T-helper 1 cell treated with Interleukin-12 subunit alpha and Interleukin-12 subunit beta and Interleukin-4 antibody, amounts not matched to agents 30 μg/mL and 1 μg/mL, for 36 hours (primary cell): Measurements from ENCODE around the gene ATRIP.

Experiments used
- H3K27ac Mint-ChIP-seq: one replicate; pipeline ENCODE4 v1.8.0; 2021; ENCODE audit warnings: mild to moderate bottlenecking, mixed read lengths
- H3K27me3 Mint-ChIP-seq: one replicate; pipeline ENCODE4 v1.8.0; 2021; ENCODE audit warnings: low read depth, mixed read lengths
- H3K36me3 Mint-ChIP-seq: one replicate; pipeline ENCODE4 v1.8.0; 2021; ENCODE audit warnings: low read depth, mixed read lengths
- H3K4me1 Mint-ChIP-seq: one replicate; pipeline ENCODE4 v1.8.0; 2021; ENCODE audit warnings: low read depth, mixed read lengths
- H3K4me3 Mint-ChIP-seq: one replicate; pipeline ENCODE4 v1.8.0; 2021; ENCODE audit warnings: mild to moderate bottlenecking, moderate library complexity, mixed read lengths
- H3K9me3 Mint-ChIP-seq: one replicate; pipeline ENCODE4 v1.8.0; 2021; ENCODE audit warnings: mixed read lengths

The ATRIP gene

GRCh38 chr3:48435223-48435595 is 11.3 kb upstream of the ATRIP start:
- Mint-ChIP-seq H3K4me3 (no peak overlapping the region), H3K4me1 (peaks cover 20% of the 10 kb centered on the region), H3K27me3 (no peaks in the 10 kb centered on the region), H3K27ac (no peak overlapping the region), H3K36me3 (peaks cover 10% of the 10 kb centered on the region), H3K9me3 (no peaks in the 10 kb centered on the region)

DNA sequence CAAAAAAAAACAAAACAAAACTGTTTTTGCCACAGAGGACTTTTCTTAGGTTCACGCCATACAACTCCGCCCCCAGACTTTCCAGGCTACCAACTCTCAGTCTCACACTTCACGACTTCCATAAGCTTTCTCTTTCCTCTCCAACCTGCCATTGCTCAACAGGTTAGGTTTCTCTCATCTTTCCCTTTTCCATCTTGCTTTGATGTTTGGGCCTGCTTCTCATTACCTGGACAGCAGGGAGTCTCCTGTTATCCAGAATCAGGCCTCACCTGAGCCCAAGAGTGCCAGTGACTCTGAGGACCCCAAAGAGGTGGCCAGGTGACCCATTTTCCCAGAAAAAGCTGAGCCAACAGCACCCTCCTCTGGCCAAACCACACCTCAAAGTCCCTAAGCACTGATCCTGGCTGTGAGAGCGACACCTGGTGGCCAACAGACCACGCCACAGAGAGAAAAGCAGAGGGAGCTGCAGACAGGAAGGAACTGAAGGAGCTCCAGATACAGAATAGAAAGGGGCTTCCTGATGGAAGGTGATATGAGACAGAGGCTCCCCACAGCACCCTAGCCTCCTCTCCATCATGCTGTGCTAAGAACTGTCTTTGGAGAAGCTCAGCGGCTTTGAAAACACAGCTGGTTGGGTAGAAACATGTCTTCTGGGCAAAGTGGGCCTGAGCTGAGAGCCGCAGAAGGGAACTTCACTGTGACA is 10.6 kb upstream of the ATRIP start:
- no peak overlapping the region for H3K27ac Mint-ChIP-seq
- peaks cover 19% of the 10 kb centered on the region for H3K4me1 Mint-ChIP-seq
- H3K4me3 Mint-ChIP-seq: no peak overlapping the region
- H3K36me3 Mint-ChIP-seq: peaks cover 12% of the 10 kb centered on the region
- no peaks in the 10 kb centered on the region for H3K27me3 Mint-ChIP-seq
- no peaks in the 10 kb centered on the region for H3K9me3 Mint-ChIP-seq

GRCh38 chr3:48436477-48436787 is 10.1 kb upstream of the ATRIP start:
- no peaks in the 10 kb centered on the region for H3K9me3 Mint-ChIP-seq
- no peaks in the 10 kb centered on the region for H3K27me3 Mint-ChIP-seq
- peaks cover 19% of the 10 kb centered on the region for H3K4me1 Mint-ChIP-seq
- no peak overlapping the region for H3K4me3 Mint-ChIP-seq
- H3K36me3 Mint-ChIP-seq: peaks cover 15% of the 10 kb centered on the region
- no peak overlapping the region for H3K27ac Mint-ChIP-seq

DNA sequence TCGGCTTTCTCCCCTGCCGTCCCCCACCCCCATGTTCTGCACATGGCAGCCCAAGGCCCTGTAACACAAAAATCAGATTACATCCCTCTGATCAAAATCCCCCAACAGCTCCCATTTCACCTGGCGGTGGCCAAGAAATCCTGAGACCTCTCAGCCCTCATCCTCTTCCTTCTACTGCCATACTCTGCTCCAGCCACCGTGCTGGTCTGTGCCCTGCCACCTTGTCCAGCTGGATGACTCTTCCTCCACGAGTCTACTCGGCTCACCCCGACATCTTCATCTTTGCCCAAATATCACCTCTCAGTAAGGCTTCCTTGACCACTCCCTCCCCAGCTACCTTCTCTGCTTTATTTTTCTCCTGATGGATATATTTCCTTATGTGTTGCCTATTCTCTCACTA is 9.7 kb upstream of the ATRIP start:
- peaks cover 21% of the 10 kb centered on the region for H3K4me1 Mint-ChIP-seq
- no peak overlapping the region for H3K27ac Mint-ChIP-seq
- peaks cover 15% of the 10 kb centered on the region for H3K36me3 Mint-ChIP-seq
- no peaks in the 10 kb centered on the region for H3K9me3 Mint-ChIP-seq
- H3K4me3 Mint-ChIP-seq: no peak overlapping the region
- H3K27me3 Mint-ChIP-seq: no peaks in the 10 kb centered on the region

DNA sequence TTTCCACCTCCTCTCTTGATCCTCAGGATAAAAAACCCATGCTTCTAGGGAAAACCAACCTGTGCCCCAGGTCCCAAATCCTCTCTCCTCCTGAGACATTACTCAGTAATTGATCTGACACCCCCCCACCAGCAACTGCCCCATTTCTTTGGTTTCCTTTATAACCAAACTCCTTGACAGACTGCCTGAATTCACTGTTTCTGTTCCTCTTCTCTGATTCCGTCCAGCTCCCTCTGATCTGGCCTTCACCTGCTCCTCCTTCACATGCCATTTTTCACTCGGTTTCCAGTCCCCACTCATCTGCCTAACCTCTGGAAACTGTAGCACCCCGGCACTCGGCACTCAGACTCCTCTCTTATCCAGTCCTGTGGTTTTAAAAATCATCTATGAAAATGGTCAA is 8.7 kb upstream of the ATRIP start:
- H3K9me3 Mint-ChIP-seq: no peaks in the 10 kb centered on the region
- peaks cover 25% of the 10 kb centered on the region for H3K4me1 Mint-ChIP-seq
- H3K27ac Mint-ChIP-seq: no peak overlapping the region
- no peaks in the 10 kb centered on the region for H3K27me3 Mint-ChIP-seq
- peaks cover 21% of the 10 kb centered on the region for H3K36me3 Mint-ChIP-seq
- no peak overlapping the region for H3K4me3 Mint-ChIP-seq

- H3K27me3 Mint-ChIP-seq: no peaks in the 10 kb centered on the region
- peaks cover 20% of the 10 kb centered on the region for H3K4me1 Mint-ChIP-seq
- H3K27ac Mint-ChIP-seq: peak within 1 kb of the TSS; percentile 94
- H3K36me3 Mint-ChIP-seq: peaks cover 28% of the 10 kb centered on the region
- no peaks in the 10 kb centered on the region for H3K9me3 Mint-ChIP-seq
- peak within 1 kb of the TSS; percentile 100 for H3K4me3 Mint-ChIP-seq
Observed at GRCh38 chr3:48439820-48440589, 6.5 kb upstream of the ATRIP start, which contains the start of the genes CCDC51 and TMA7. Gene CCDC51, minus strand, starts transcription at chr3:48440119. Its CDS starts 4,991 bp downstream, at chr3:48435128. Gene TMA7, plus strand, starts transcription at chr3:48440257. Its CDS starts 40 bp downstream, at chr3:48440297.

- peaks cover 22% of the 10 kb centered on the region for H3K4me1 Mint-ChIP-seq
Observed at GRCh38 chr3:48440590-48440958, 6.0 kb upstream of the ATRIP start.

GRCh38 chr3:48441940-48442339 is 4.6 kb upstream of the ATRIP start:
- H3K27ac Mint-ChIP-seq: peak overlapping the region; percentile 54
- no peaks in the 10 kb centered on the region for H3K27me3 Mint-ChIP-seq
- H3K4me3 Mint-ChIP-seq: peak overlapping the region; percentile 100
- no peaks in the 10 kb centered on the region for H3K9me3 Mint-ChIP-seq
- H3K4me1 Mint-ChIP-seq: peaks cover 31% of the 10 kb centered on the region
- H3K36me3 Mint-ChIP-seq: peaks cover 28% of the 10 kb centered on the region

More at GRCh38 chr3:48440590-48440958, 6.0 kb upstream of the ATRIP start:
- Mint-ChIP-seq H3K27me3 (no peaks in the 10 kb centered on the region), H3K27ac (peak overlapping the region; percentile 94), H3K36me3 (peaks cover 28% of the 10 kb centered on the region), H3K4me3 (peak overlapping the region; percentile 100), H3K9me3 (no peaks in the 10 kb centered on the region)

DNA sequence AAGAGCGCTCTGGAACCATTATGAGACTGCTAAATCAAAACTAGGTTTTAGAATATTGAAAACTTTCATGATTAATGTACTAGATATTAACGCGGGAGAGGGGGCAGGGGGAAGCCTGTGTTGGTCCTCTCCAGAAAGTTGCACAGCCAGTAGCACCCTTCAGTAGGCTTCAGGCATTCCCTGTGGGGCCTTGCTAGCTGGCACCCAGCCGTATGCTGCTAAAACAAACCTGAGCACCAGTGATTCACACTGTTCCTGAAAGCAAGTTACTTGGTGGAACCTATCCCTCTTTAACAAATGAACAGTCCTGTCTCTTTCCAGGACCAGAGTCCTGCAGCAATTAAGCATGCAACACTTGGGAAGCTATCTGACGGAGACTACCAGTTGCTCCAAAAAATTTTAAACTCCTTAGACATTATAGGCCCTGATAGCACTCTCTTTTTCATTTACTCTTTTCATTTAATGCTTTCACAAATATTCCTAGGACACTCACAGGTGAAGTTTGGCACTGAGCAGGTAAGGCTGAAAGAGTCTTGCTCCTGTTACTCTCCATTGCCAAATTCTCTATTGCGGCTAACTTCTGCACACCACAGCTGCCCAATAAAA is 1.2 kb upstream of the ATRIP start:
- no peaks in the 10 kb centered on the region for H3K9me3 Mint-ChIP-seq
- H3K36me3 Mint-ChIP-seq: peaks cover 34% of the 10 kb centered on the region
- peak overlapping the region; percentile 90 for H3K27ac Mint-ChIP-seq
- peaks cover 40% of the 10 kb centered on the region for H3K4me1 Mint-ChIP-seq
- no peaks in the 10 kb centered on the region for H3K27me3 Mint-ChIP-seq
- H3K4me3 Mint-ChIP-seq: peak overlapping the region; percentile 89

- no peaks in the 10 kb centered on the region for H3K9me3 Mint-ChIP-seq
- H3K27me3 Mint-ChIP-seq: no peaks in the 10 kb centered on the region
- H3K27ac Mint-ChIP-seq: peak overlapping the region; percentile 90
- peak overlapping the region; percentile 89 for H3K4me3 Mint-ChIP-seq
- peaks cover 40% of the 10 kb centered on the region for H3K4me1 Mint-ChIP-seq
- peaks cover 32% of the 10 kb centered on the region for H3K36me3 Mint-ChIP-seq
Observed at GRCh38 chr3:48446043-48446424, 503 bp upstream of the ATRIP start.

DNA sequence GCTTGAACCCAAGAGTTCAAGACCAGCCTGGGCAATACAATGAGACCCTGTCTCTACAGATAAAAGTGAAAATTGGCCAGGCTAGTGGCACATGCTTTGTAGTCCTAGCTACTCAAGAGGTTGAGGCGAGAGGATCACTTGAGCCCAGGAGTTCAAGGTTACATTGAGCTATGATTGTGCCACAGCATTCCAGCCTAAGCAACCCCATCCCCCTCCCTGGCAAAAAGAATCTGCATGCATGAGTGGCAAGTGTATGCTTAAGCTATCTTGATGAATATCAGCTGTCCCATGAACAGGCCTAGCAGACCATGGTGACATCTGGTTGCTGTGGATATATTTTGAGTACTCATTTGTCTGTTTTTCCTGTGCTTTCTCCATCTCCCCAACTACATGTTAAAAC is 4.7 kb downstream of the ATRIP start:
- peaks cover 23% of the 10 kb centered on the region for H3K4me1 Mint-ChIP-seq
- H3K27ac Mint-ChIP-seq: no peak overlapping the region
- no peaks in the 10 kb centered on the region for H3K9me3 Mint-ChIP-seq

GRCh38 chr3:48456456-48456855 is 9.9 kb downstream of the ATRIP start:
- Mint-ChIP-seq H3K4me1 (peaks cover 6% of the 10 kb centered on the region), H3K4me3 (no peak overlapping the region), H3K27me3 (no peaks in the 10 kb centered on the region), H3K36me3 (peaks cover 30% of the 10 kb centered on the region), H3K27ac (no peak overlapping the region), H3K9me3 (no peaks in the 10 kb centered on the region)

More for the DNA sequence above, 4.7 kb downstream of the ATRIP start:
- H3K4me3 Mint-ChIP-seq: no peak overlapping the region
- peaks cover 29% of the 10 kb centered on the region for H3K36me3 Mint-ChIP-seq
- H3K27me3 Mint-ChIP-seq: no peaks in the 10 kb centered on the region

DNA sequence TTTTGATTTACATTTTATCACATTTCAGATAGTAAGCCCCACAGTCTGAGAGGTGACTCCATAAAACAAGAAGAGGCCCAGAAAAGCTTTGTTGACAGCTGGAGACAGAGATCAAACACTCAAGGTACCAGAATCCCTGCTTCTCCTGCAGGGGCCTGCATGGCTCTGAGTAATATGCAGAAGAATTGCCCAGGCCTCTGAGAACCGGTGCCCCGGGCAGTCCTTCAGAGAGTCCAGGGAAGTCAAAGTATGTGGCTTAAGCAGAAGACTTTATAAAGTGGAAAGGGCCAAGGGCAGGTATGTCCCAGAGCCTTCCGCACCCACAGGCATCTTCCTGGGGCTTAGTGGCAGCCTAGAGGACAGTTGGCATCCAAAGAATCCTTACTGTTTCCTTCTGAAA is 12.8 kb downstream of the ATRIP start:
- H3K27me3 Mint-ChIP-seq: no peaks in the 10 kb centered on the region
- H3K4me1 Mint-ChIP-seq: peaks cover 4% of the 10 kb centered on the region
- H3K4me3 Mint-ChIP-seq: no peak overlapping the region
- no peaks in the 10 kb centered on the region for H3K9me3 Mint-ChIP-seq
- no peak overlapping the region for H3K27ac Mint-ChIP-seq
- H3K36me3 Mint-ChIP-seq: peaks cover 26% of the 10 kb centered on the region

- Mint-ChIP-seq H3K27ac (no peak overlapping the region), H3K27me3 (no peaks in the 10 kb centered on the region), H3K36me3 (peaks cover 21% of the 10 kb centered on the region), H3K9me3 (no peaks in the 10 kb centered on the region), H3K4me3 (no peak overlapping the region), H3K4me1 (peaks cover 4% of the 10 kb centered on the region)
Observed at GRCh38 chr3:48459773-48460516, 13.4 kb downstream of the ATRIP start.
